ENCODE measurements around the gene EXOC3L4. TPM values are rescaled to one million over a fixed set of nuclear protein-coding genes. Genes with fewer than 3 reads are reported as not detected.
A peak's percentile ranks its signal among the peaks of the same experiment; 100 is the strongest.

The EXOC3L4 gene
- total and polyA plus RNA-seq, 4 donors = 24.0 to 77.8 (median 36.7) TPM

DNA sequence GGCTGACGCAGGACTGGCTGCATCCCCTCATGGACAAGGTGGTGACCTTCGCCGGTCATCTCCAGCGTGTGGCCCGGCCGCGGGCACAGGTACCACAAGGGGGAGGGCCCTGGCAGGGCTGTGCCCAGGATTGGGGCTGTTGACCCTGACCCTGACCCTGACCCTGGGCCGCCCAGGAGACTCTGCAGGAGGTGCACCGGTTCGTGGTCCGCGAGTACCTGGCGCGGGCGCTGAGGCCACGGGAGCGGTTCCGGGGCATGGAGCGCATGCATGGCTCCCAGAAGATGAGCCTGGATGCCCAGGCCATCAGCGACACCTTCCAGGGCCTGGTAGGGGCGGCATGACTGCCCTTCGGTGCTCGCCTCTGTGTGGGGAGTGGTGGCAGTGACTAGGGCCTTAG, 12.9 kb downstream of the EXOC3L4 start (continued):
- TF ChIP-seq HNF4A (conservative IDR thresholded peaks at IDR 0.05) (peak; percentile 54 to 61), MAX (IDR thresholded peaks at IDR 0.05) (no peak), GABPA (IDR thresholded peaks at IDR 0.05 in 1 of 2, conservative IDR thresholded peaks at IDR 0.05 in 1 of 2) (no peak), HNF4G (IDR thresholded peaks at IDR 0.05) (no peak), EGR1 (IDR thresholded peaks at IDR 0.05; ENCODE audit: low read depth in 2 of 2) (no peak), SP1 (IDR thresholded peaks at IDR 0.05) (no peak), YY1 (IDR thresholded peaks at IDR 0.05) (no peak)
- TF ChIP-seq, protein P1, sequence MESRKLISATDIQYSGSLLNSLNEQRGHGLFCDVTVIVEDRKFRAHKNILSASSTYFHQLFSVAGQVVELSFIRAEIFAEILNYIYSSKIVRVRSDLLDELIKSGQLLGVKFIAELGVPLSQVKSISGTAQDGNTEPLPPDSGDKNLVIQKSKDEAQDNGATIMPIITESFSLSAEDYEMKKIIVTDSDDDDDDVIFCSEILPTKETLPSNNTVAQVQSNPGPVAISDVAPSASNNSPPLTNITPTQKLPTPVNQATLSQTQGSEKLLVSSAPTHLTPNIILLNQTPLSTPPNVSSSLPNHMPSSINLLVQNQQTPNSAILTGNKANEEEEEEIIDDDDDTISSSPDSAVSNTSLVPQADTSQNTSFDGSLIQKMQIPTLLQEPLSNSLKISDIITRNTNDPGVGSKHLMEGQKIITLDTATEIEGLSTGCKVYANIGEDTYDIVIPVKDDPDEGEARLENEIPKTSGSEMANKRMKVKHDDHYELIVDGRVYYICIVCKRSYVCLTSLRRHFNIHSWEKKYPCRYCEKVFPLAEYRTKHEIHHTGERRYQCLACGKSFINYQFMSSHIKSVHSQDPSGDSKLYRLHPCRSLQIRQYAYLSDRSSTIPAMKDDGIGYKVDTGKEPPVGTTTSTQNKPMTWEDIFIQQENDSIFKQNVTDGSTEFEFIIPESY (IDR thresholded peaks at IDR 0.05) = no peak

- 84% methylated on average over 28 of the region's 28 CpGs for WGBS
- TF ChIP-seq FOXA2 (IDR thresholded peaks at IDR 0.05) (no peak), JUND (IDR thresholded peaks at IDR 0.05) (no peak), TAF1 (conservative IDR thresholded peaks at IDR 0.05) (no peak), YY1 (IDR thresholded peaks at IDR 0.05) (no peak), RAD21 (IDR thresholded peaks at IDR 0.05) (no peak), NR2F2 (IDR thresholded peaks at IDR 0.05) (no peak), RXRA (IDR thresholded peaks at IDR 0.05) (no peak), HNF4G (IDR thresholded peaks at IDR 0.05) (no peak), MAX (IDR thresholded peaks at IDR 0.05) (no peak), GABPA (IDR thresholded peaks at IDR 0.05 in 1 of 2, conservative IDR thresholded peaks at IDR 0.05 in 1 of 2) (no peak)
- TF ChIP-seq, protein P1 (IDR thresholded peaks at IDR 0.05) = no peak
- TF ChIP-seq, protein P2, sequence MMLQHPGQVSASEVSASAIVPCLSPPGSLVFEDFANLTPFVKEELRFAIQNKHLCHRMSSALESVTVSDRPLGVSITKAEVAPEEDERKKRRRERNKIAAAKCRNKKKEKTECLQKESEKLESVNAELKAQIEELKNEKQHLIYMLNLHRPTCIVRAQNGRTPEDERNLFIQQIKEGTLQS (IDR thresholded peaks at IDR 0.05) = no peak
- H3K9ac ChIP-seq (ENCODE audit: low read depth in 1 of 2, low read length in 2 of 2) = no peak overlapping the region
- no peak overlapping the region for H3K4me3 ChIP-seq (ENCODE audit: low read depth in 1 of 3, low read length in 3 of 3)
- H3K27ac ChIP-seq (ENCODE audit: low read depth in 1 of 2, low read length in 2 of 2) = peak overlapping the region; percentile 23 to 28
- peaks cover 33 to 87% (median 64%) of the 10 kb centered on the region in 4 donors for H3K4me1 ChIP-seq (ENCODE audit: control insufficient read depth in 4 of 4, insufficient read depth in 4 of 4, low read length in 3 of 4)
- peaks cover 0 to 3% (median 0%) of the 10 kb centered on the region in 4 donors for H3K36me3 ChIP-seq (ENCODE audit: control insufficient read depth in 4 of 4, insufficient read depth in 3 of 4, low read depth in 1 of 4, low read length in 3 of 4)
- no peaks in the 10 kb centered on the region for H3K9me3 ChIP-seq (ENCODE audit: control insufficient read depth in 4 of 4, low read length in 3 of 4)
- DNase-seq (ENCODE audit: low spot score) = no peak
- no peaks in the 10 kb centered on the region for H3K27me3 ChIP-seq (ENCODE audit: control insufficient read depth in 4 of 4, insufficient read depth in 4 of 4, low read length in 3 of 4)
These were observed 13.6 kb downstream of the EXOC3L4 start for GRCh38 chr14:103107941-103108748.

Measured in liver (tissue), 9 donors.